Esophagus squamous epithelium (tissue), 4 donors: ENCODE data around the gene UNK.

Source experiments
- CTCF ChIP-seq, 6 experiments: fragments of 450-650 bp in 4 of 6; fragments of 200-600 bp in 2 of 6; sonication (generic) in 2 of 6; IDR thresholded peaks; one replicate each; pipeline ENCODE4 v1.5.1; 2016 to 2019; ENCODE audit warnings: antibody characterized with exemption in 6 of 6, mild to moderate bottlenecking in 4 of 6, moderate library complexity in 4 of 6
- POLR2A ChIP-seq, 4 donors: fragments of 450-650 bp; IDR thresholded peaks; one replicate each; pipeline ENCODE4 v1.6.1; 2017; ENCODE audit warnings: antibody characterized with exemption in 4 of 4, mild to moderate bottlenecking in 4 of 4, moderate library complexity in 3 of 4

GRCh38 chr17:75814900-75815373 lies 30.3 kb downstream of the UNK start:
- TF ChIP-seq CTCF (IDR thresholded peaks at IDR 0.05) (no peak), POLR2A (IDR thresholded peaks at IDR 0.05) (no peak)
